CD4-positive, alpha-beta T cell treated with Interleukin-4 for 1 hour (primary cell): ENCODE data around the gene TMEM52.
A peak's percentile ranks its signal among the peaks of the same experiment; 100 is the strongest.

Source experiments
- DNase-seq, 2 donors: peaks; one replicate each; pipeline ENCODE4 v3.0.0-alpha.2; 2020 to 2022

The TMEM52 gene

GRCh38 chr1:1918901-1919303 is at the start of gene TMEM52:
TMEM52 (minus strand) TSS chr1:1919279; CDS start chr1:1919265, 14 bp downstream.
- no peak for DNase-seq

- DNase-seq = no peak
Observed at GRCh38 chr1:1967879-1968278, 48.8 kb upstream of the TMEM52 start.

- no peak for DNase-seq
Observed at GRCh38 chr1:1967151-1967550, 48.1 kb upstream of the TMEM52 start.

GRCh38 chr1:1966071-1966740 is 47.1 kb upstream of the TMEM52 start:
- no peak for DNase-seq

GRCh38 chr1:1965546-1965945 is 46.5 kb upstream of the TMEM52 start:
- DNase-seq = no peak

GRCh38 chr1:1964811-1965210 is 45.7 kb upstream of the TMEM52 start:
- no peak for DNase-seq

- DNase-seq = no peak
Observed at GRCh38 chr1:1963570-1963969, 44.5 kb upstream of the TMEM52 start.

- no peak for DNase-seq
Observed at GRCh38 chr1:1962752-1963151, 43.7 kb upstream of the TMEM52 start.

- DNase-seq = no peak
Observed at GRCh38 chr1:1960480-1961196, 41.6 kb upstream of the TMEM52 start.

- DNase-seq = peak; percentile 48 to 54
Observed at GRCh38 chr1:1959840-1960479, 40.9 kb upstream of the TMEM52 start.

- DNase-seq = no peak
Observed at GRCh38 chr1:1959459-1959839, 40.4 kb upstream of the TMEM52 start.

GRCh38 chr1:1958071-1958541 is 39.0 kb upstream of the TMEM52 start:
- no peak for DNase-seq

- DNase-seq = no peak
Observed at GRCh38 chr1:1957533-1957961, 38.5 kb upstream of the TMEM52 start.

- no peak for DNase-seq
Observed at GRCh38 chr1:1956586-1957532, 37.8 kb upstream of the TMEM52 start.

GRCh38 chr1:1956101-1956500 is 37.0 kb upstream of the TMEM52 start:
- DNase-seq = no peak

GRCh38 chr1:1955621-1956094 is 36.6 kb upstream of the TMEM52 start:
- DNase-seq = no peak

GRCh38 chr1:1954831-1955441 is 35.9 kb upstream of the TMEM52 start:
- DNase-seq = peak in 1 of 2 donors; percentile 2

GRCh38 chr1:1954015-1954414 is 34.9 kb upstream of the TMEM52 start:
- no peak for DNase-seq

GRCh38 chr1:1950940-1951339 is 31.9 kb upstream of the TMEM52 start:
- no peak for DNase-seq

GRCh38 chr1:1948783-1949182 is 29.7 kb upstream of the TMEM52 start:
- DNase-seq = no peak

GRCh38 chr1:1947493-1947892 is 28.4 kb upstream of the TMEM52 start:
- DNase-seq = no peak

GRCh38 chr1:1946540-1946939 is 27.5 kb upstream of the TMEM52 start:
- DNase-seq = no peak
